T-helper 1 cell treated with Interleukin-12 subunit alpha and Interleukin-12 subunit beta and Interleukin-4 antibody, amounts not matched to agents 30 μg/mL and 1 μg/mL, for 36 hours (primary cell): ENCODE measurements around the gene AMZ2.
"Not testable (repeated sequence)": the region's sequence is repeated elsewhere in the genome, so short reads cannot be mapped to it uniquely, and the experiment has no call there.

Experiments
- H3K27ac Mint-ChIP-seq: one replicate; pipeline ENCODE4 v1.8.0; 2021; ENCODE audit warnings: mild to moderate bottlenecking, mixed read lengths
- H3K27me3 Mint-ChIP-seq: one replicate; pipeline ENCODE4 v1.8.0; 2021; ENCODE audit warnings: low read depth, mixed read lengths
- H3K36me3 Mint-ChIP-seq: one replicate; pipeline ENCODE4 v1.8.0; 2021; ENCODE audit warnings: low read depth, mixed read lengths
- H3K4me1 Mint-ChIP-seq: one replicate; pipeline ENCODE4 v1.8.0; 2021; ENCODE audit warnings: low read depth, mixed read lengths
- H3K4me3 Mint-ChIP-seq: one replicate; pipeline ENCODE4 v1.8.0; 2021; ENCODE audit warnings: mild to moderate bottlenecking, moderate library complexity, mixed read lengths
- H3K9me3 Mint-ChIP-seq: one replicate; pipeline ENCODE4 v1.8.0; 2021; ENCODE audit warnings: mixed read lengths

Gene AMZ2

GRCh38 chr17:68231541-68231940 lies 16.3 kb upstream of the AMZ2 start:
- no peaks in the 10 kb centered on the region for H3K27me3 Mint-ChIP-seq
- no peak overlapping the region for H3K27ac Mint-ChIP-seq
- no peak overlapping the region for H3K4me3 Mint-ChIP-seq
- H3K36me3 Mint-ChIP-seq = peaks cover 9% of the 10 kb centered on the region
- H3K4me1 Mint-ChIP-seq = peaks cover 20% of the 10 kb centered on the region
- no peaks in the 10 kb centered on the region for H3K9me3 Mint-ChIP-seq

- not testable (repeated sequence) for H3K27me3 Mint-ChIP-seq, H3K9me3 Mint-ChIP-seq, H3K27ac Mint-ChIP-seq, H3K4me3 Mint-ChIP-seq
- Mint-ChIP-seq H3K36me3 (peaks cover 11% of the 10 kb centered on the region), H3K4me1 (peaks cover 24% of the 10 kb centered on the region)
Measured at GRCh38 chr17:68232741-68233140, 15.1 kb upstream of the AMZ2 start.

DNA sequence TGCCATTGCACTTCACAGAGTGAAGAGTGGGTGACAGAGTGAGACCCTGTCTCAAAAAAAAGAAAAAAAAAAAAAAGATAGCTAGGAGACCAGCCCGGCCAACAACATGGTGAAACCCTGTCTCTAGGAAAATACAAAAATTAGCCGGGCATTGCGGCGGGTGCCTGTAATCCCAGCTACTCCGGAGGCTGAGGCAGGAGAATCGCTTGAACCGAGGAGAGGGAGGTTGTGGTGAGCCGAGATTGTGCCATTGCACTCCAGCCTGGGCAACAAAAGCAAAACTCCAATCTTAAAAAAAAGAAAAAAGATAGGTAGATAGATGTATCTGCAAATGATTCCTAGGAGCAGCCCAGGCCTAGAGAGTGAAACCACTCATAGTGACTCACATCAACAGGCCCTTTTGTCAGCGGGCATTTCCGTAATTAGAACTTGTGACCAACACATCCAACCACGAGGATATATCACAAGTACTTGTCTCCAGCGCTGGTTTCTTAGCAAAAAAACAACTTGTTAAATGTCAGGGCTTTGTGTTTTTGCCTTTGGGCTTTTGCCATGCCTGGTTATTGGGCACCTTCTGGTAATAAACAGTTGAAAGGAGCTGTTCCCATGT lies 13.0 kb upstream of the AMZ2 start:
- not testable (repeated sequence) for H3K9me3 Mint-ChIP-seq, H3K4me3 Mint-ChIP-seq, H3K27me3 Mint-ChIP-seq, H3K36me3 Mint-ChIP-seq
- Mint-ChIP-seq H3K27ac (peak overlapping the region; percentile 69), H3K4me1 (peaks cover 36% of the 10 kb centered on the region)

DNA sequence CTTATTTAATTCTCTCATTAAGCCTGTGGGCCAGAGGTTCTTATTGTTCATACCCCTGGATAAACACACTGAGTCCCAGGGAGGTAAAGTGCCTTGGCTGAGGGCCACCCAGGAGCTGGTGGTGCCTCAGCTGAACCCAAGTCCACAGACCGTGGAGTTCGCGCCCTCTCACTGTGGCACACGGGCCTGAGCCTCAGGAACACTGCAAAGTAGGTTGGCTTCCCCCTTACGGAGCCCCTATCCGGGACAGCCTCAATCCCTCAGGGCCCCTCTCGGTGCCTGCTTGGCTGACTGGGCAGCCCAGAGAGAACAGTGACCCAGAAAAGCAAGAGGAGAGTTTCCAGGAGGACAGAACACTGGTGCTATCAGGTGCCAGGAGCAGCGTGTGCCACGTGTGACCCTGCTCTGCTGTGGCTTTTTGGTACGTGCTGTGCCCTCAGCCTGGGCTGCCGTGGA lies 12.5 kb upstream of the AMZ2 start:
- H3K27ac Mint-ChIP-seq = peak overlapping the region; percentile 69
- peaks cover 39% of the 10 kb centered on the region for H3K4me1 Mint-ChIP-seq
- not testable (repeated sequence) for H3K27me3 Mint-ChIP-seq, H3K4me3 Mint-ChIP-seq, H3K36me3 Mint-ChIP-seq, H3K9me3 Mint-ChIP-seq

DNA sequence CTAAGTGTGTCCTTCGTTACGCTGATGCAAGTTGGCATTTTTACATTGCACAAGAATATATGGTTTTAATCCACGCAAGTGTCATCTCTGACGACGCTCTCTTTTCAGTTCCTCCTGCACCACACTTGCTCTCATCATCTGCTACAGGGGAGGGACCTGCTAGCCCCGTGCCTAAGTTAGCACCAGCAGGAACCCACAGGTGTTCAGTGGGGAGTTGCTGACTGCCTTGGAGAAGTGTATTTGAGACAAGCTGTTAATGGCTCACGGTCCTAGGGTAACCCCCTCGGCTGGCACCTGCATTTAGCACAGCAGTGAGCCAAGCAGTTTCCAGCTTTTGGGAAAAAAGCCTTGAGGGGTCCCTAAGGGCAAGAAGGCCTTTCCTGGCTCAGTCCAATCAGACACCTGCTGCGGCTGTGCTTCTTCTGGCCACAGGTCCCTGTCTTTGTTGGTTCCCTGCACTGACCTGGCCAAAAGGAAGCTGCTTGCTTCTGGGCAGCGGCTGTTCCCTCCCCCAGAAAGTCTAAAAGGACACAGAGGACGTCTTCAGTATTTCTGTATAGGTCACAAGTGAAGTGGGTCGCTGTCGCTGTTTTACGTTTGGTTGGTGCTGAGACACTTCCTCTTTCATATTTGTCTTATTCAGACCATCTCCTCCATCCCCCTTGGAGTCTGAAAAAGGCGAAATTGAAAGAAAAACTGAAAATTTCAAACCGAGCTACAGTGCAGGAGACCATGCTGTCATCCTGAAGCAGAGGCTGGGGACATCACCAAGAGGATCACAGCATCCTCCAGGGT lies 10.3 kb upstream of the AMZ2 start:
- H3K27me3 Mint-ChIP-seq, H3K9me3 Mint-ChIP-seq, H3K36me3 Mint-ChIP-seq: not testable (repeated sequence)
- peak overlapping the region; percentile 79 for H3K4me3 Mint-ChIP-seq
- H3K4me1 Mint-ChIP-seq = peaks cover 48% of the 10 kb centered on the region
- peak overlapping the region; percentile 96 for H3K27ac Mint-ChIP-seq

DNA sequence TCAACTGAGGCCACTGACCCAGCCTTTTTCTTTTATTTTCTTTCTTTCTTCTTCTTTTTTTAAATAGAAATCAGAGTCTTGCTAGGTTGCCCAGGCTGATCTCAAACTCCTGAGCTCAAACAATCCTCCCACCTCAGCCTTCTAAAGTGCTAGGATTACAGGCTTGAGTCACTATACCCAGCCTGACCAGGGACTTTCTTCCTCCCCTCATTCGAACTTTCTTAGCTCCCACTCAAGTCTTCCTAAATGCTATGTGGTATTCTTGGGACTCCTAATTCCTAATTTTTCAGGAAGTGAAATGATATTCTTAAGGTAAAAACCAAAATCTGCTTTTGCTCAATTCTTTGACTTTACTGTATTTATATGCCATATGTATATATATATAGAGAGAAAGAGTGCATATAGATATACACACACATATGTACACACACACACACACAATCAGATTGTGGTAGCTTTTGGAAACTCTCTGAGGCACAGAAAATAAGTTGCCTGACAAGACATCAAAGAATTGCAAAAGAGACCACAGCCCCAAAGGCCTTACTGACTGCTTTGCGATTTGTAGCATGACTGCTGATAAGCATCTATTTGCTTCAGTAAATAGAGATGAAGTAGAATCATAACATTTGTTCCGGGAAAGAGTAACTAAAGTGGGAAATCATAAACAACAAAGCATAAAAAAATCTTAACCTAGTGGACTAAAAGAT lies 9.5 kb upstream of the AMZ2 start:
- Mint-ChIP-seq H3K9me3 (no peaks in the 10 kb centered on the region), H3K36me3 (peaks cover 6% of the 10 kb centered on the region), H3K27me3 (no peaks in the 10 kb centered on the region), H3K4me1 (peaks cover 48% of the 10 kb centered on the region), H3K4me3 (peak overlapping the region; percentile 79), H3K27ac (peak overlapping the region; percentile 96)

- H3K27ac Mint-ChIP-seq = peak overlapping the region; percentile 96
- peaks cover 48% of the 10 kb centered on the region for H3K4me1 Mint-ChIP-seq
- no peaks in the 10 kb centered on the region for H3K9me3 Mint-ChIP-seq
- H3K36me3 Mint-ChIP-seq = peaks cover 10% of the 10 kb centered on the region
- peak overlapping the region; percentile 79 for H3K4me3 Mint-ChIP-seq
- no peaks in the 10 kb centered on the region for H3K27me3 Mint-ChIP-seq
Measured at GRCh38 chr17:68238871-68239253, 9.0 kb upstream of the AMZ2 start.

DNA sequence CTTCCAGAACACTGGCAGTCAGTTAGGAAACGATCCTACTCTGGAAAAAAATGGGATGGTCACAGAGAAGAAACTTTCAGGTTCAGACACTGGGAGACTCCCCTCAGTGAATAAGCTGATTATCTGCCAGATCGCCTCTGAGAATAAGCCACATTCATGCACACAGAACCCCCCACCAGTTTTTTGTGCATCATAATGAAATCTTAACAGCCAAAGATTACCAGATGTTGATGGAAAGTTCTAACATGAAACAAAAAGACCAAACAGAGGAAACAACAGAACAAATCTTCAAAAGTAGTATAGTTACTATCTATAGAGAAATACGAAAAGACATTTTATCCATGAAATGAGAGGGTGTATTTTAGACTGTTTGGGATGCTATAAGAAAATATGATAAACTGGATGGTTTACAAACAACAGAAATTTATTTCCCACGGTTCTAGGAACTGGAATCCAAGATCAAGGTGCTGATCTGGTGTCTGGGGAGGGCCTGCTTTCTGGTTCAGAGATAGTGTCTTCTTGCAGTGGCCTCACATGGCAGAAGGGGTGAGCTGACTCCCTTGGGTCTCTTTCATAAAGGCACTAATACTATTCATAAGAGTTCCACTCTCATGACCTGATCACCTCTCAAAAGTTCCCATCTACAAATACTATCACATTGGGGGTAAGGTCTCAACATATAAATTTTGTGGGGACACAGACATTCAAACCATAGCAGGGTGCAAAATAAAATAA lies 8.0 kb upstream of the AMZ2 start:
- Mint-ChIP-seq H3K9me3 (no peaks in the 10 kb centered on the region), H3K4me1 (peaks cover 47% of the 10 kb centered on the region), H3K27ac (peak overlapping the region; percentile 96), H3K4me3 (peak overlapping the region; percentile 79), H3K36me3 (peaks cover 12% of the 10 kb centered on the region), H3K27me3 (no peaks in the 10 kb centered on the region)

DNA sequence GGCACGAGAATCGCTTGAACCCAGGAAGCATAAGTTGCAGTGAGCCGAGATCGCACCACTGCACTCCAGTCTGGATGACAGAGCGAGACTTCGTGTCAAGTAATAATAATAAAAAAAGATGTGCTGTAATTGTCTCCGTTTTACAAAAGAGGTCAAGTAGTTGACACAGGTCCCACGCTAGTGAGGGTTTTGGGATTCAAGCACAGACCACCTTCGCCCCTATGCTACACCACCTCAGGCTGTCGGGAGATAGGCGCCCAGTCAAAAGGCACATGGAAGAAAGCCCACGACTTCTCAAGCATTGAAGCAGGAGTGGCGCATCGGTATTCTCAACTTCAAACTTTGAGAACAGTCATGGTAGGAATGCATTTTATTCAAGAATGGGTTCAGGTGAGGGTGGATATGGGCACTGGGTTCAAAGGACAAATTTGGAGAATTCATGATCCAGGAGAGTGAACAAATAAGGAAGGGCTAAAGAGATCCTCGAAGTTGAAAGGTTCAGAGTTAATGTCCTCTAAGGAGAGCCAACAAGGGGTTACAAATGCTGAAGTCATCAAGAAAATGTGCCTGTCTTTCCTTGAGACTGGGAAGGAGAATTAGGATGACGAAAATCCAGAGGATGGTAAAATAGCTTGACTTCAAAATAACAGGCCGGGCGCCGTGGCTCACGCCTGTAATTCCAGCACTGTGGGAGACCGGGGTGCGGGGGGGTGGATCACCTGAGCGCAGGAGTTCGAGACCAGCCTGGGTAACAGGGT lies 1.4 kb upstream of the AMZ2 start:
- peaks cover 33% of the 10 kb centered on the region for H3K4me1 Mint-ChIP-seq
- H3K9me3 Mint-ChIP-seq = no peaks in the 10 kb centered on the region
- no peaks in the 10 kb centered on the region for H3K27me3 Mint-ChIP-seq
- peak overlapping the region; percentile 94 for H3K27ac Mint-ChIP-seq
- peaks cover 23% of the 10 kb centered on the region for H3K36me3 Mint-ChIP-seq
- peak overlapping the region; percentile 78 for H3K4me3 Mint-ChIP-seq

DNA sequence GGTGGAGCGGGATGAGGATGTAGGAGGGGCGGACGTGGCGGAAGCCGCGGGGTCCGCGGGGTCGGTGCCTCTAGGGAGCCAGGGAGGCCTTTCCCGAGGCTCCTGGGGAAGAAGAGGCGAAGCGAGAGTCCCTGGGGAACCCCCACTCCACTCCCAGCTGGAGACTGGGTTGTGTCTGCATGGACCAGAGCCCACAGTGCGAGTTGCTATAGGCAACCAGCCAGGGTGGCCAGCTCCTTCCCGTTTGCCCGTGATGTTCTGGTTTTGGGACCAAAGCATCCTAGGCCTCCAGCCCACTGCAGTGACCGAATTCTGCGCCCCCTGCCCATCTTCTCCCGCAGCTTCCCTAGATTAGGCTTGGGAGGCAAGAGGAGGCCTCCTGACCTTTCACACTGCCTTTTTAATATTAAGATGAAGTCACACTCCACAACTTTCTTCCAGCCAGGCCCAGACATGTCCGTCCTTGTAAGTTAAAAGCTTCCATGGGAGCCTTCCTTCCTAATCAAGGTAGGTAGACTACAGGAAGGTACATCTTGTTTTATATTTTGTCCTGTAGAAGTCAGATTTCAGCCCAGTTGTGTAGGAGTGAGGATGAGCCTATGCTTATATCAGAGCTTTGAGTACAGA lies 469 bp downstream of the AMZ2 start:
- Mint-ChIP-seq H3K36me3 (peaks cover 33% of the 10 kb centered on the region), H3K4me1 (peaks cover 43% of the 10 kb centered on the region), H3K27ac (peak overlapping the region; percentile 94), H3K27me3 (no peaks in the 10 kb centered on the region), H3K9me3 (no peaks in the 10 kb centered on the region), H3K4me3 (peak overlapping the region; percentile 89)

DNA sequence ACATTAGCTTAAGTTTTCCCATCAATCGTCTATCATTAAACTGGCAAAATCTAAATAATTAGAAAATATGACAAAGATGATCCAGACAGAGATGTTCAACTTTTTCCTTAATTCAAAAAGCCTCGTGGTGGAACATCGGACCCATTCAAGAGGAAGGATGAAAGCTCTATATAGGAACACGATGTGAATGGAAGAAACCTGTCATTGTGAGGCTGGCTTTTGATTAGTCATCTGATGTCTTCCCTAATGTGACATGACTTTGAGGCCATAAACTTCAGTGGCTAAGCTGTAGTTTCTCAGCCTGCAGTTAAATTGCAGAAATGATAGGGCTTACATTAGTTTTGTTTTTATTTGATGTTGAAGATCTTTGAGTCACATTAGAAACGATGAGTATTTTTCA lies 1.0 kb downstream of the AMZ2 start:
- Mint-ChIP-seq H3K36me3 (peaks cover 30% of the 10 kb centered on the region), H3K27ac (peak overlapping the region; percentile 94), H3K4me1 (peaks cover 49% of the 10 kb centered on the region), H3K27me3 (no peaks in the 10 kb centered on the region), H3K9me3 (no peaks in the 10 kb centered on the region), H3K4me3 (peak overlapping the region; percentile 89)

DNA sequence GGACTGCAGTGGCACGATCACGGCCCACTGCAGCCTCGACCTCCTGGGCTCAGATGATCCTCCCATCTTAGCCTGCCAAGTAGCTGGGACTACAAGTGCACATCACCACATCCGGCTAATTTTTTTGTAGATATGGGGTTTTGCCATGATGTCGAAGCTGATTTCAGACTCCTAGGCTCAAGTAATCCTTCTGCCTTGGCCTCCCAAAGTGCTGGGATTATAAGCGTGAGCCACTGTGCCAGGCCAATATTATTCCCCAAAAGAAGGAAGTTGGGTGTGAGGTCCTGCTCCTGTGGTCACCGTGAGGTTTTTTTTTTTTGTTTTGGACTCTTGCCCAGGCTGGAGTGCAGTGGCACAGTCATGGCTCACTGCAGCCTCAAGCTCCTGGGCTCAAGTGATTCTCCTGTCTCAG lies 1.5 kb downstream of the AMZ2 start:
- H3K9me3 Mint-ChIP-seq = no peaks in the 10 kb centered on the region
- peak overlapping the region; percentile 89 for H3K4me3 Mint-ChIP-seq
- H3K27ac Mint-ChIP-seq = peak overlapping the region; percentile 94
- H3K36me3 Mint-ChIP-seq = peaks cover 33% of the 10 kb centered on the region
- H3K27me3 Mint-ChIP-seq = no peaks in the 10 kb centered on the region
- H3K4me1 Mint-ChIP-seq = peaks cover 54% of the 10 kb centered on the region

GRCh38 chr17:68253426-68253825 lies 5.6 kb downstream of the AMZ2 start:
- H3K9me3 Mint-ChIP-seq, H3K27me3 Mint-ChIP-seq: not testable (repeated sequence)
- Mint-ChIP-seq H3K4me1 (peaks cover 70% of the 10 kb centered on the region), H3K4me3 (peak overlapping the region; percentile 32), H3K36me3 (peaks cover 57% of the 10 kb centered on the region), H3K27ac (peak overlapping the region; percentile 71)
